Activated CD4-positive, alpha-beta T cell treated with anti-CD3 and anti-CD28 coated beads, Interleukin-2, amount 10 ng/mL, durations not matched to agents 24 days and 14 days (primary cell): ENCODE data around the gene TGFB1I1. TPM values are rescaled to one million over a fixed set of nuclear protein-coding genes. Genes with fewer than 3 reads are reported as not detected.
"Not testable (repeated sequence)": the region's sequence is repeated elsewhere in the genome, so short reads cannot be mapped to it uniquely, and the experiment has no call there.

Experiments
- DNase-seq: peaks from one replicate; pipeline ENCODE4 v3.0.0; 2022
- H3K27ac Mint-ChIP-seq: one replicate; pipeline ENCODE4 v1.8.0; 2022; ENCODE audit warnings: mild to moderate bottlenecking, mixed read lengths
- H3K27me3 Mint-ChIP-seq: one replicate; pipeline ENCODE4 v1.8.0; 2022; ENCODE audit warnings: mixed read lengths
- H3K36me3 Mint-ChIP-seq: one replicate; pipeline ENCODE4 v1.8.0; 2022; ENCODE audit warnings: low read depth, mild to moderate bottlenecking, mixed read lengths
- H3K4me1 Mint-ChIP-seq: one replicate; pipeline ENCODE4 v1.8.0; 2021; ENCODE audit warnings: mixed read lengths
- H3K4me3 Mint-ChIP-seq: one replicate; pipeline ENCODE4 v1.8.0; 2022; ENCODE audit warnings: mild to moderate bottlenecking, moderate library complexity, mixed read lengths
- H3K9me3 Mint-ChIP-seq: one replicate; pipeline ENCODE4 v1.8.0; 2021; ENCODE audit warnings: mixed read lengths
- intact Hi-C: fragments of 100-400 bp; cut with micrococcal nuclease; formaldehyde crosslinking; loops from one replicate; pipeline ENCODE4 v1.15.1; 2023
- total RNA-seq: library from RNA; stranded (reverse); gene quantifications from 2 replicates; pipeline ENCODE4 v1.2.3, GENCODE V29; 2022

TGFB1I1 gene
- total RNA-seq, 1 donor from 2014 or later, result 0.49 TPM

GRCh38 chr16:31483081-31483480, 11.1 kb downstream of the TGFB1I1 start, which contains the start of gene SLC5A2:
SLC5A2 (plus strand) TSS chr16:31483123; CDS start chr16:31483137, 14 bp downstream.
- intact Hi-C loops, result no loop called here
- H3K9me3 Mint-ChIP-seq, result no peaks in the 10 kb centered on the region
- H3K27me3 Mint-ChIP-seq, result peaks cover 39% of the 10 kb centered on the region
- no peak within 1 kb of the TSS for H3K27ac Mint-ChIP-seq
- no peaks in the 10 kb centered on the region for H3K36me3 Mint-ChIP-seq
- no peak within 1 kb of the TSS for H3K4me3 Mint-ChIP-seq
- H3K4me1 Mint-ChIP-seq, result peaks cover 2% of the 10 kb centered on the region
- DNase-seq, result no peak

DNA sequence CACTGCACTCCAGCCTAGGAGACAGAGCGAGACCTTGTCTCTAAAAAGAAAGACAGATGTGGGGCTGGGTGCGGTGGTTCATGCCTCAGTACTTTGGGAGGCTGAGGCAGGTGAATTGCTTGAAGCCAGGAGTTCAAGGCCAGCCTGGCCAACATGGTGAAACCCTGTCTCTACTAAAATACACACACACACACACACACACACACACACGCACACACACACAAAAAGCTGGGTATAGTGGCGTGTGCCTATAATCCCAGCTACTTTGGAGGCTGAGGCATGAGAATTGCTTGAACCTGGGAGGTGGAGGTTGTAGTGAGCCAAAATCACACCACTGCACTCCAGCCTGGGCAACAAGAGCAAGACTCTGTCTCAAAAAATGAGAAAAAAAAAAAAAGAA, 12.1 kb downstream of the TGFB1I1 start:
- H3K36me3 Mint-ChIP-seq, intact Hi-C loops, H3K27ac Mint-ChIP-seq, DNase-seq, H3K9me3 Mint-ChIP-seq, H3K4me3 Mint-ChIP-seq, H3K4me1 Mint-ChIP-seq: not testable (repeated sequence)
- H3K27me3 Mint-ChIP-seq, result peaks cover 39% of the 10 kb centered on the region

DNA sequence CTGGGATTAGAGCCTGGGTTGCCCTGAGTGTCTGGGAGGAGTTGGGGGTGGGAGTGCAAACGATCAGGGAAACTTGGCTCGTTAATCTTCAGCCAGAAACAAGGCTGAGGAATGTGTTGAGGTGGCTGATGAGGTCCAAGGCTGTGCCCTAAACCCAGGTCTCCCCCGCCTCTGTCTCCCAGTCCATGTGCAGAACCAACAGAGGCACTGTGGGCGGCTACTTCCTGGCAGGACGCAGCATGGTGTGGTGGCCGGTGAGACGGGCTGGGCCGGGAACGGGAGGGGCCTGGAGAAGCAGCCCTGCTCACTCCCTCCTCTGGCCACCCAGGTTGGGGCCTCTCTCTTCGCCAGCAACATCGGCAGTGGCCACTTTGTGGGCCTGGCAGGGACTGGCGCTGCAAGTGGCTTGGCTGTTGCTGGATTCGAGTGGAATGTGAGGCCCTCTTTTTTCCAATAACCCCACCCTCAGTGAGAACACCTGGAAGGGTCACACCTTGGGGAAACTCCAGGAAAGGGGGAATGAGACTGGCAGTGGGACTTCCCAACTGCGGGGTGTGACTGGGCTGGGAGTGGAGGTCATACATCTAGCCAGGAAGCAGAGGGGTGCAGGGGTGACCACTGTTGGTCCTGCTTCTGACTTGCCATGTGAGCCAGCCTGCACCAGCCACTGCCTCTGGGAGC, 12.7 kb downstream of the TGFB1I1 start:
- no peak overlapping the region for H3K27ac Mint-ChIP-seq
- no peaks in the 10 kb centered on the region for H3K36me3 Mint-ChIP-seq
- H3K4me3 Mint-ChIP-seq, result no peak overlapping the region
- H3K9me3 Mint-ChIP-seq, result no peaks in the 10 kb centered on the region
- intact Hi-C loops, result no loop called here
- H3K27me3 Mint-ChIP-seq, result peaks cover 37% of the 10 kb centered on the region
- peaks cover 2% of the 10 kb centered on the region for H3K4me1 Mint-ChIP-seq
- DNase-seq, result no peak

DNA sequence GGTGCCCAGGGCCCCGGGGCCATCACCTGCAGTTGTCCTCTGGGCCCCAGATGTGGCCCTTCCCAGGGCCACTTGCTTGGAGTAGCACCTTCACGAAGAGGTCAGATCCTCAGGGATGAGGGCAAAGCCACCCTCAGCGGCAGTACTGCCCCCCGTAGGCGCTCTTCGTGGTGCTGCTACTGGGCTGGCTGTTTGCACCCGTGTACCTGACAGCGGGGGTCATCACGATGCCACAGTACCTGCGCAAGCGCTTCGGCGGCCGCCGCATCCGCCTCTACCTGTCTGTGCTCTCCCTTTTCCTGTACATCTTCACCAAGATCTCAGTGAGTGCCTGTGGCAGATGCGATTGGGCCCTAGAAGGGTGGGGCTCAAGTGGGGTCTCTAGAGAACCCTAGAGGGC, 13.6 kb downstream of the TGFB1I1 start:
- Mint-ChIP-seq H3K36me3 (peaks cover under 1% of the 10 kb centered on the region), H3K9me3 (no peaks in the 10 kb centered on the region), H3K27ac (no peak overlapping the region), H3K4me1 (peaks cover 2% of the 10 kb centered on the region), H3K4me3 (no peak overlapping the region), H3K27me3 (peaks cover 33% of the 10 kb centered on the region)
- intact Hi-C loops, result no loop called here
- no peak for DNase-seq

- no peak for DNase-seq
- Mint-ChIP-seq H3K4me3 (no peak overlapping the region), H3K36me3 (peaks cover 2% of the 10 kb centered on the region), H3K4me1 (peaks cover 5% of the 10 kb centered on the region), H3K27me3 (peaks cover 29% of the 10 kb centered on the region), H3K27ac (no peak overlapping the region), H3K9me3 (no peaks in the 10 kb centered on the region)
- intact Hi-C loops, result no loop called here
Observed at GRCh38 chr16:31486045-31486444, 14.1 kb downstream of the TGFB1I1 start.

GRCh38 chr16:31487071-31487719, 15.2 kb downstream of the TGFB1I1 start:
- intact Hi-C loops, result loop anchor here (1.0 kb wide), 1 partner anchor 10 kb away; no protein-coding TSS in a partner anchor
- peaks cover 2% of the 10 kb centered on the region for H3K36me3 Mint-ChIP-seq
- no peak for DNase-seq
- H3K27ac Mint-ChIP-seq, result no peak overlapping the region
- peaks cover 25% of the 10 kb centered on the region for H3K27me3 Mint-ChIP-seq
- peaks cover 5% of the 10 kb centered on the region for H3K4me1 Mint-ChIP-seq
- H3K9me3 Mint-ChIP-seq, result no peaks in the 10 kb centered on the region
- H3K4me3 Mint-ChIP-seq, result peak overlapping the region; percentile 90

DNA sequence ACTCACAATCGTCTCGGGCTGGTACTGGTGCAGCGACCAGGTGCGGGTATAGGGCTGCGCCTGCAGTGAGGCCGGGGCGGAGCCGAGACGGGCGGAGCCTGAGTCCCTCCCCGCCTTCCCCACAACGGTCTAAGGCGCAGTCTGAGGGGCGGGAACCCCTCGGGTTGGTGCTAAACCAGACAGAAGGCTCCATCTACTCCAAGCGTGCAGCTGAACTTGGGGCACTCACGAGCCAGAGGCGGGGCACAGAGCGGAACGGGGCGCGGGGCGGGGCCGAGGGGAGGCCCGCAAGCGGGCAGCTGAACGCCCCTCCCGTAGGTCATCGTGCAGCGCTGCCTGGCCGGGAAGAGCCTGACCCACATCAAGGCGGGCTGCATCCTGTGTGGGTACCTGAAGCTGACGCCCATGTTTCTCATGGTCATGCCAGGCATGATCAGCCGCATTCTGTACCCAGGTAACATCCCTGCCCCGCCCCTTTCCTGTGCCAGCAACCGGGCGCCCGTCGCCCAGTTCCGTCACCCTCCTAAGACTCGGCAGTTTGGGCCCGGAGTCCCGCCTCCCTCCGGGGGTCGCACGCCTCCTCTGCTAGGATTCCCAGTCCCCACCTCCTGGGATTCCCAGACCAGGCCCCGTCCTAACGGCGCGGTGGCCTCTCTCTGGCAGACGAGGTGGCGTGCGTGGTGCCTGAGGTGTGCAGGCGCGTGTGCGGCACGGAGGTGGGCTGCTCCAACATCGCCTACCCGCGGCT, 15.9 kb downstream of the TGFB1I1 start:
- DNase-seq, result peak; percentile 91
- no peaks in the 10 kb centered on the region for H3K9me3 Mint-ChIP-seq
- H3K4me3 Mint-ChIP-seq, result peak overlapping the region; percentile 90
- peaks cover 5% of the 10 kb centered on the region for H3K36me3 Mint-ChIP-seq
- peaks cover 18% of the 10 kb centered on the region for H3K27me3 Mint-ChIP-seq
- intact Hi-C loops, result loop anchor here (1.0 kb wide), 1 partner anchor 11 kb away; no protein-coding TSS in a partner anchor
- H3K4me1 Mint-ChIP-seq, result peaks cover 5% of the 10 kb centered on the region
- H3K27ac Mint-ChIP-seq, result no peak overlapping the region

DNA sequence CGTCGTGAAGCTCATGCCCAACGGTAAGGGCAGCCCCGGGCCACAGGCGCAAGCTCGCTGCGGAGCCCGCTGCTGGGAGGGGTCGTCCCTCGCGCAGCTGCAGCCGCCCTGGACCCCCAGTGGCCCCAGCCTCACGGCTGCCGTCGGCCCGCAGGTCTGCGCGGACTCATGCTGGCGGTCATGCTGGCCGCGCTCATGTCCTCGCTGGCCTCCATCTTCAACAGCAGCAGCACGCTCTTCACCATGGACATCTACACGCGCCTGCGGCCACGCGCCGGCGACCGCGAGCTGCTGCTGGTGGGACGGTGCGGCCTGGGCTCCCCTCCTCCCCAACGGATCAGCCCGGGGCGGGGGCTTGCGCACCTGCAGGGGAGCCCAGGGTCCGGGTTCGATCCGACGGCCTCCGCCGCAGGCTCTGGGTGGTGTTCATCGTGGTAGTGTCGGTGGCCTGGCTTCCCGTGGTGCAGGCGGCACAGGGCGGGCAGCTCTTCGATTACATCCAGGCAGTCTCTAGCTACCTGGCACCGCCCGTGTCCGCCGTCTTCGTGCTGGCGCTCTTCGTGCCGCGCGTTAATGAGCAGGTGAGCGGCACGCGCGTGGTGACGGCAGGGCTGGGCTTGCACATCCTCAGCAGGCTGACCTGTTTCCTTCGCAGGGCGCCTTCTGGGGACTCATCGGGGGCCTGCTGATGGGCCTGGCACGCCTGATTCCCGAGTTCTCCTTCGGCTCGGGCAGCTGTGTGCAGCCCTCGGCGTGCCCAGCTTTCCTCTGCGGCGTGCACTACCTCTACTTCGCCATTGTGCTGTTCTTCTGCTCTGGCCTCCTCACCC, 16.7 kb downstream of the TGFB1I1 start:
- no peak overlapping the region for H3K27ac Mint-ChIP-seq
- H3K4me3 Mint-ChIP-seq, result peak overlapping the region; percentile 51
- H3K36me3 Mint-ChIP-seq, result peaks cover 11% of the 10 kb centered on the region
- no peaks in the 10 kb centered on the region for H3K9me3 Mint-ChIP-seq
- no peak for DNase-seq
- H3K4me1 Mint-ChIP-seq, result peaks cover 5% of the 10 kb centered on the region
- intact Hi-C loops, result no loop called here
- peaks cover 18% of the 10 kb centered on the region for H3K27me3 Mint-ChIP-seq

GRCh38 chr16:31489298-31489564, 17.3 kb downstream of the TGFB1I1 start:
- Mint-ChIP-seq H3K27me3 (peaks cover 18% of the 10 kb centered on the region), H3K27ac (no peak overlapping the region), H3K36me3 (peaks cover 11% of the 10 kb centered on the region), H3K4me3 (peak overlapping the region; percentile 51), H3K4me1 (peaks cover 5% of the 10 kb centered on the region), H3K9me3 (no peaks in the 10 kb centered on the region)
- intact Hi-C loops, result no loop called here
- DNase-seq, result no peak

- Mint-ChIP-seq H3K4me3 (peak overlapping the region; percentile 23), H3K36me3 (peaks cover 11% of the 10 kb centered on the region), H3K27me3 (peaks cover 16% of the 10 kb centered on the region), H3K4me1 (peaks cover 5% of the 10 kb centered on the region), H3K27ac (no peak overlapping the region), H3K9me3 (no peaks in the 10 kb centered on the region)
- DNase-seq, result no peak
- intact Hi-C loops, result no loop called here
Observed at GRCh38 chr16:31489616-31490584, 17.9 kb downstream of the TGFB1I1 start.

GRCh38 chr16:31491778-31492418, 19.9 kb downstream of the TGFB1I1 start:
- H3K27ac Mint-ChIP-seq, result no peak overlapping the region
- H3K9me3 Mint-ChIP-seq, result no peaks in the 10 kb centered on the region
- peaks cover 2% of the 10 kb centered on the region for H3K27me3 Mint-ChIP-seq
- H3K4me1 Mint-ChIP-seq, result peaks cover 5% of the 10 kb centered on the region
- H3K36me3 Mint-ChIP-seq, result peaks cover 13% of the 10 kb centered on the region
- no peak overlapping the region for H3K4me3 Mint-ChIP-seq
- intact Hi-C loops, result no loop called here
- DNase-seq, result no peak

DNA sequence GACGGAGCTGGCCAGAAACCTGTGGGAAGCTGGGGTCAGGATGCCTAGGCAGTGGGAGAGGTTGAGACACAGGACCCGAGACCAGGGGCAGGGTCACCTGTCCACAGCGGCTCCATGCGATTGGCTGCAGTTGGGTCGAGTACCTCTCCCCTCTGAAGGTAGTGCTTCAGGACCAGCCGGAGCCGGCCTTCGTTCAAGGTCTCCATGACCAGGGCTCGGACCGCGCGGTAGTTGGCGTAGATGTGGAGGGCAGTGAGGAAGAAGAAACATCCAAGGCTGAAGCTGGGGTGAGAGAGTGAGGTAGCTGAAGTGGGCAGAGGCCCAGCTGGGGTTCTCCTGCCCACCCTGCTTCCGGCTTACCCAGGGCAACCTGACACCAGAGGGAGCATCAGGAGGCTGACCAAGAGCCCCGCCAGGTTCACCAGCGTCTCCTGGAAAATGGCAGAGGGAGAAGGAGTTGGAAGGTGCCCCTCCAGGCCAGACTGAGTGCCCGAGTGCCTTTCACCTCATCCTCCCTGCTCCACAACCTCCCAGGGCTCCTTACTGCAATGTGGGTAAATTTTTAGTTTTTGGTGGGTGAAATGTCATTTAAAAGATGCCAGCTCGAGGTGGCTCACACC, 21.7 kb downstream of the TGFB1I1 start:
- Mint-ChIP-seq H3K27ac (no peak overlapping the region), H3K4me1 (peaks cover 3% of the 10 kb centered on the region), H3K9me3 (no peaks in the 10 kb centered on the region), H3K4me3 (no peak overlapping the region), H3K36me3 (peaks cover 21% of the 10 kb centered on the region), H3K27me3 (no peaks in the 10 kb centered on the region)
- DNase-seq, result no peak
- intact Hi-C loops, result no loop called here
